ENCODE measurements around the gene GNG5.

DNA sequence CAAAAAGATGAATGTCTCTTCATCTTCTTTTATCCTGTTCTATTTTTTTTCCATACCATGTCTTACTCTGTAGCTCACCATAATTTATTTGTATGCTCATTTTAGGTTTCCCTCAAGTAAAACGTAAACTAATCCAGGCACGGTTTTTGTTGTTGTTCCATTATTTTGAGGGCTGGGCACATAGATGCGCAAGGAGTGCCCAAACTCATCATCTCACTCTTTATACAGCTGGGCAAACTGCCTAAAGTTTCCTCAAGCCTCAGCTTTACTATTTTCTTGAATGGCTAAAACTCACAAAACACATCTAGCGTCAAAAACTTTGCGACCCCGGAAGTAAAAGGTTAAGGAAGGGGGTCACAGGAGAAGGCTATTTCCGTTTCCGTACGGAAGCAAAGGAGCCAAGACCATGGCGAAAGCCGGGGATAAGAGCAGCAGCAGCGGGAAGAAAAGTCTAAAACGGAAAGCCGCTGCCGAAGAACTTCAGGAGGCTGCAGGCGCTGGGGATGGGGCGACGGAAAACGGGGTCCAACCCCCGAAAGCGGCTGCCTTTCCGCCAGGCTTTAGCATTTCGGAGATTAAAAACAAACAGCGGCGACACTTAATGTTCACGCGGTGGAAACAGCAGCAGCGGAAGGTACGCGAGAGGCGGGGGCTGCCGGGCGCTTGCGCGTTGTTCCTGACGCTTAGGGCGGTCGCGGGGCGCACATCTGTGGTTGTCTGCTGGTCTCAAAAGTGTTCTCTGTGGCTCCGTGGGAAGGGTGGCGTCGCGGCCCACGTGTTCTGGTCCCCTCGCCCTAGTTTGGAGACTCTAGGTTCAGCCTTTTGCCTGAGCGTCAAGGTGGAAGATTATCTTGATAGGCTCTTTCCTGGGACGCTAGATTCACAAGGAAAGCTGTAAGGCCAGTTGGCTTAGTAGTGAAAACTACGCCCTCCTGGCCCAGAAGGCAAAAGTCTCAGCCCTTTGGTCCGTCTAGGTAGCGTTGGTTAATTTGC, 27.2 kb downstream of the GNG5 start, which contains the start of gene RPF1:
- TF ChIP-seq CTCF (conservative IDR thresholded peaks at IDR 0.05; ENCODE audit: low read length) (no peak), EZH2phosphoT487 (IDR thresholded peaks at IDR 0.05; ENCODE audit: borderline replicate concordance) (no peak)
